ENCODE results near the gene ICAM4. TPM values are rescaled to one million over a fixed set of nuclear protein-coding genes. Genes with fewer than 3 reads are reported as not detected.

Gene ICAM4
- total RNA-seq, 1 donor from 2014 or later = 0.20 TPM

DNA sequence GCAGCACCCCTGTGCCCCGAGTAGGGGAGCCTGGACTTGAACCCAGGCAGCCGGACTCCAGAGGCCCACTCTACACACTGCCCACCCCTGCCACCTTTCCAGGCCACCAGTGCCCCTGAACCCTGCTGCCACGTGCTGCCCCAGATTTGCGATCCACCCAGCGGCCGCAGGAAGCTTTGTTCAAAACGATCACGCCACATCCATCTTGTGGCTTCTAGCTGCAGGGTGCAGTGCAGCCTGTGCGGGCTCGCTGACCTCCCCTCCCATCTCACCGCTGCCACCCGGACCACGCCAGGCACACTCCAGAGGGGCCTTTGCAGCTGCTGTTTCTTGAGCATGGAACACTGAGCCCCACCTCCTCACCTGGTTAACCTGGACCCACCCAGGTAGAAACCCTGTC lies 42.8 kb downstream of the ICAM4 start:
- Mint-ChIP-seq H3K27ac (ENCODE audit: unreplicated experiment) (no peak overlapping the region), H3K36me3 (ENCODE audit: low read depth, unreplicated experiment) (peaks cover 8% of the 10 kb centered on the region)
- H3K79me2 ChIP-seq (ENCODE audit: insufficient read depth, low read length) = peaks cover 52% of the 10 kb centered on the region

GRCh38 chr19:10332158-10332964 lies 45.6 kb downstream of the ICAM4 start:
- DNase-seq (ENCODE audit: low read depth) (no peak), FAIRE-seq (no peak)
- H3K27me3 Mint-ChIP-seq (ENCODE audit: low read depth, unreplicated experiment) = no peaks in the 10 kb centered on the region
- peak overlapping the region; percentile 85 for H3K4me3 ChIP-seq (ENCODE audit: insufficient read depth, low read depth, low read length)
- peaks cover 47% of the 10 kb centered on the region for H3K79me2 ChIP-seq (ENCODE audit: insufficient read depth, low read length)
- peak overlapping the region; percentile 97 for H3K27ac ChIP-seq (ENCODE audit: low read depth, low read length)
- H3K4me3 Mint-ChIP-seq (ENCODE audit: unreplicated experiment) = peak overlapping the region; percentile 96
- H3K36me3 ChIP-seq (ENCODE audit: insufficient read depth, low read length) = peaks cover 12% of the 10 kb centered on the region
- peaks cover 46% of the 10 kb centered on the region for H4K20me1 ChIP-seq (ENCODE audit: insufficient read depth, low read length)
- peak overlapping the region; percentile 96 for H3K9ac ChIP-seq (ENCODE audit: low read length)
- peaks cover 6% of the 10 kb centered on the region for H3K36me3 Mint-ChIP-seq (ENCODE audit: low read depth, unreplicated experiment)
- H2AFZ ChIP-seq (ENCODE audit: low read depth, low read length) = peak overlapping the region; percentile 89
- no peaks in the 10 kb centered on the region for H3K9me3 Mint-ChIP-seq (ENCODE audit: unreplicated experiment)
- peak overlapping the region; percentile 99 for H3K4me2 ChIP-seq (ENCODE audit: low read length)
- H3K4me1 Mint-ChIP-seq (ENCODE audit: low read depth, unreplicated experiment) = peaks cover 2% of the 10 kb centered on the region
- H3K27ac Mint-ChIP-seq (ENCODE audit: unreplicated experiment) = peak overlapping the region; percentile 95
- no peaks in the 10 kb centered on the region for H3K27me3 ChIP-seq (ENCODE audit: insufficient read depth, low read length)
- peaks cover 14% of the 10 kb centered on the region for H3K4me1 ChIP-seq (ENCODE audit: insufficient read depth, low read length)
- no peaks in the 10 kb centered on the region for H3K9me3 ChIP-seq (ENCODE audit: insufficient read depth, low read depth, low read length)
- TF ChIP-seq EZH2 (IDR thresholded peaks at IDR 0.05; ENCODE audit: insufficient read depth, low read length) = no peak
- TF ChIP-seq, protein P1, sequence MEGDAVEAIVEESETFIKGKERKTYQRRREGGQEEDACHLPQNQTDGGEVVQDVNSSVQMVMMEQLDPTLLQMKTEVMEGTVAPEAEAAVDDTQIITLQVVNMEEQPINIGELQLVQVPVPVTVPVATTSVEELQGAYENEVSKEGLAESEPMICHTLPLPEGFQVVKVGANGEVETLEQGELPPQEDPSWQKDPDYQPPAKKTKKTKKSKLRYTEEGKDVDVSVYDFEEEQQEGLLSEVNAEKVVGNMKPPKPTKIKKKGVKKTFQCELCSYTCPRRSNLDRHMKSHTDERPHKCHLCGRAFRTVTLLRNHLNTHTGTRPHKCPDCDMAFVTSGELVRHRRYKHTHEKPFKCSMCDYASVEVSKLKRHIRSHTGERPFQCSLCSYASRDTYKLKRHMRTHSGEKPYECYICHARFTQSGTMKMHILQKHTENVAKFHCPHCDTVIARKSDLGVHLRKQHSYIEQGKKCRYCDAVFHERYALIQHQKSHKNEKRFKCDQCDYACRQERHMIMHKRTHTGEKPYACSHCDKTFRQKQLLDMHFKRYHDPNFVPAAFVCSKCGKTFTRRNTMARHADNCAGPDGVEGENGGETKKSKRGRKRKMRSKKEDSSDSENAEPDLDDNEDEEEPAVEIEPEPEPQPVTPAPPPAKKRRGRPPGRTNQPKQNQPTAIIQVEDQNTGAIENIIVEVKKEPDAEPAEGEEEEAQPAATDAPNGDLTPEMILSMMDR (IDR thresholded peaks at IDR 0.05; ENCODE audit: insufficient read depth, low read depth, low read length) = no peak

More for the DNA sequence above, 42.8 kb downstream of the ICAM4 start:
- TF ChIP-seq, protein P1 (IDR thresholded peaks at IDR 0.05; ENCODE audit: insufficient read depth, low read depth, low read length) = no peak
- TF ChIP-seq EZH2 (IDR thresholded peaks at IDR 0.05; ENCODE audit: insufficient read depth, low read length) = no peak
- no peak overlapping the region for H3K4me3 Mint-ChIP-seq (ENCODE audit: unreplicated experiment)
- H3K36me3 ChIP-seq (ENCODE audit: insufficient read depth, low read length) = peaks cover 22% of the 10 kb centered on the region
- no peaks in the 10 kb centered on the region for H3K27me3 Mint-ChIP-seq (ENCODE audit: low read depth, unreplicated experiment)
- H4K20me1 ChIP-seq (ENCODE audit: insufficient read depth, low read length) = peaks cover 56% of the 10 kb centered on the region
- no peaks in the 10 kb centered on the region for H3K9me3 ChIP-seq (ENCODE audit: insufficient read depth, low read depth, low read length)
- DNase-seq (ENCODE audit: low read depth) = no peak
- no peak overlapping the region for H3K9ac ChIP-seq (ENCODE audit: low read length)
- no peak for FAIRE-seq
- no peak overlapping the region for H3K4me3 ChIP-seq (ENCODE audit: insufficient read depth, low read depth, low read length)
- no peaks in the 10 kb centered on the region for H3K9me3 Mint-ChIP-seq (ENCODE audit: unreplicated experiment)
- no peak overlapping the region for H3K27ac ChIP-seq (ENCODE audit: low read depth, low read length)
- H2AFZ ChIP-seq (ENCODE audit: low read depth, low read length) = no peak overlapping the region
- no peaks in the 10 kb centered on the region for H3K27me3 ChIP-seq (ENCODE audit: insufficient read depth, low read length)
- no peak overlapping the region for H3K4me2 ChIP-seq (ENCODE audit: low read length)
- peaks cover 13% of the 10 kb centered on the region for H3K4me1 ChIP-seq (ENCODE audit: insufficient read depth, low read length)
- H3K4me1 Mint-ChIP-seq (ENCODE audit: low read depth, unreplicated experiment) = peaks cover 2% of the 10 kb centered on the region

All from astrocyte (in vitro differentiated cells and primary cell).